Cardiac muscle cell (in vitro differentiated cells and primary cell): ENCODE data around the gene DTX1. TPM values are rescaled to one million over a fixed set of nuclear protein-coding genes. Genes with fewer than 3 reads are reported as not detected.

Source experiments
- DNase-seq, 2 donors: peaks; one replicate each; pipeline versions ENCODE4 v3.0.0 to v3.0.0-alpha.2; 2010 to 2017; ENCODE audit warnings: low read depth in 1 of 2, low spot score in 1 of 2
- H3K27ac ChIP-seq: fragments of 200-600 bp; sonication (generic); 2 replicates; pipeline ENCODE4 v1.5.1; 2016
- H3K27me3 ChIP-seq: fragments of 200-600 bp; sonication (generic); 2 replicates; pipeline ENCODE4 v1.6.0; 2016; ENCODE audit warnings: control low read depth
- H3K36me3 ChIP-seq: fragments of 200-600 bp; sonication (generic); 2 replicates; pipeline ENCODE4 v1.5.1; 2016; ENCODE audit warnings: control low read depth
- H3K4me1 ChIP-seq: fragments of 200-600 bp; sonication (generic); 2 replicates; pipeline ENCODE4 v1.8.1; 2017; ENCODE audit warnings: low read depth, mild to moderate bottlenecking, mixed run types
- H3K4me3 ChIP-seq: fragments of 200-600 bp; sonication (generic); 2 replicates; pipeline ENCODE4 v1.5.1; 2016; ENCODE audit warnings: mild to moderate bottlenecking
- H3K9me3 ChIP-seq: fragments of 200-600 bp; sonication (generic); 2 replicates; pipeline ENCODE4 v1.5.1; 2017; ENCODE audit warnings: low read depth, mild to moderate bottlenecking, control low read depth
- polyA plus RNA-seq: library from polyadenylated mRNA; unstranded; fragments of >200 nt; fragmentation: Nextera tagmentation; extraction: Ambion mirVana; gene quantifications from 2 replicates; pipeline ENCODE4 v1.2.1, GENCODE V29; 2016
- total RNA-seq: library from RNA; depleted of rRNA; stranded (reverse); fragments of >200 nt; gene quantifications from 2 replicates; pipeline ENCODE4 v1.2.3, GENCODE V29; 2016
- TF ChIP-seq, protein P1 (sequence below): IDR thresholded peaks from 2 replicates; pipeline ENCODE4 v1.5.1; 2012; ENCODE audit warnings: low read depth, mild to moderate bottlenecking, low read length

The DTX1 gene
- total and polyA plus RNA-seq, 2 experiments from 2014 or later, result 0.46 to 0.48 TPM

DNA sequence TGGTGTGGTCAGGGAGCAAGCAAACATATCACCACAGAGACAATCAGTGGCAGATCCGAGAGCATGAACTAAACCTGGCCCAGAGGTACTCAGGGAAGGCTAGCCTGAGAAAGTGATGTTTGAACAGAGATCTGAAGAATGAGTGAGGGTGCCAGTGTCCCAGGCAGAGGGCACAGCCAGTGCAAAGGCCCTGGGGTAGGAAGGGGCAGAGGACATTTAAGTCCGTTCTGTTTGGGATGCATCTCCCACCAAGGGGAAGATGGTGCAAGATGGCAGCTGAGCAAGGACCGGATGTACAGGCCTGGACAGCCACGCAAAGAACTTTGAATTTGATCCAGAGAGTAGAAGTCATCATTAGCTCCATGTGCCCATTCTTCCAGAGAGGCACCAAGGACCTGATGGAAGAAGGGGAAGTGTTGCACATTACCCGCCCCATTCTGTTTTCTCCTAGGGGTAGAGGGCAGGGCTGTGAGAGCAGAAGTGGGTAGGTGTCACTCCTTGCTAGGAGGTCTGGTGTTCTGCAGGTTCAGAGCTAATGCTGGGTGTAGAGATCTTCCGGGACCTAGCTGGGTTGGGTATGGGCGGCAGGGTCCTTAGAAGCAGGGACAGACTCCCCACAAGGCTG, 3.9 kb downstream of the DTX1 start:
- DNase-seq, result no peak
- no peaks in the 10 kb centered on the region for H3K9me3 ChIP-seq
- TF ChIP-seq, protein P1, sequence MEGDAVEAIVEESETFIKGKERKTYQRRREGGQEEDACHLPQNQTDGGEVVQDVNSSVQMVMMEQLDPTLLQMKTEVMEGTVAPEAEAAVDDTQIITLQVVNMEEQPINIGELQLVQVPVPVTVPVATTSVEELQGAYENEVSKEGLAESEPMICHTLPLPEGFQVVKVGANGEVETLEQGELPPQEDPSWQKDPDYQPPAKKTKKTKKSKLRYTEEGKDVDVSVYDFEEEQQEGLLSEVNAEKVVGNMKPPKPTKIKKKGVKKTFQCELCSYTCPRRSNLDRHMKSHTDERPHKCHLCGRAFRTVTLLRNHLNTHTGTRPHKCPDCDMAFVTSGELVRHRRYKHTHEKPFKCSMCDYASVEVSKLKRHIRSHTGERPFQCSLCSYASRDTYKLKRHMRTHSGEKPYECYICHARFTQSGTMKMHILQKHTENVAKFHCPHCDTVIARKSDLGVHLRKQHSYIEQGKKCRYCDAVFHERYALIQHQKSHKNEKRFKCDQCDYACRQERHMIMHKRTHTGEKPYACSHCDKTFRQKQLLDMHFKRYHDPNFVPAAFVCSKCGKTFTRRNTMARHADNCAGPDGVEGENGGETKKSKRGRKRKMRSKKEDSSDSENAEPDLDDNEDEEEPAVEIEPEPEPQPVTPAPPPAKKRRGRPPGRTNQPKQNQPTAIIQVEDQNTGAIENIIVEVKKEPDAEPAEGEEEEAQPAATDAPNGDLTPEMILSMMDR, result no peak
- no peaks in the 10 kb centered on the region for H3K4me1 ChIP-seq
- H3K4me3 ChIP-seq, result no peak overlapping the region
- H3K27me3 ChIP-seq, result peaks cover 38% of the 10 kb centered on the region
- no peaks in the 10 kb centered on the region for H3K36me3 ChIP-seq
- H3K27ac ChIP-seq, result no peak overlapping the region

DNA sequence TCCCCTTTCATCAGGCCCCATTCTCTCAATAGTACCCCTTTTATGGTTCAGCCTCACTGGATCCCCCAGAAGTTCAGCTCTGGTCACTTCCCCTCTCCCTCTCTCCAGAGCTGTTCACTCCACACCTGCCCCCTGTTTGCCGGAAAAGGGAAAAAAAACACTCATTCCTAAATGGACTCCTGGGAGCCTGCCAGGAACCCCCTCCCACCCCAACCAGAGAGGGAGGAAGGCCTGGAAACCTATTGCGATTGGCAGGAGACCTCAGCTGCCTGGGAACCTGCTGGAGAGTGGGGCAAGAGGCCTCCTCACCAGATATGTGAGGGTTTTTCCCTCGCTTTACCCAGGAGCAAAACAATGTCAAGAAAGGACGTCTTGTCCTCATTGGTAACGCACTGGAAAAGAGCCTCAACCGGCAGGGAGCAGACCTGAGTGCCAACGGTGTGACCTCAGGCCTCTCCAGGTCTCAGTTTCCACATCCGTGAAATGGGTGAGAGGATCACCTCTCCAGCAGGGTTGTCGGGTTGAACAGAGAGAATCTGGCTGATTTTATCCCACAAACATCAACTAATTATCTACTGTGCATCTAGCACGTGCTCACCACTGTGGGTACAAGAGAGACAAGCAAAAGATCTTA, 4.6 kb downstream of the DTX1 start:
- Histone ChIP-seq H3K4me3 (no peak overlapping the region), H3K27me3 (peaks cover 31% of the 10 kb centered on the region), H3K4me1 (no peaks in the 10 kb centered on the region), H3K36me3 (no peaks in the 10 kb centered on the region), H3K9me3 (no peaks in the 10 kb centered on the region), H3K27ac (no peak overlapping the region)
- peak in 1 of 2 donors; percentile 15 for DNase-seq
- TF ChIP-seq, protein P1, result no peak

DNA sequence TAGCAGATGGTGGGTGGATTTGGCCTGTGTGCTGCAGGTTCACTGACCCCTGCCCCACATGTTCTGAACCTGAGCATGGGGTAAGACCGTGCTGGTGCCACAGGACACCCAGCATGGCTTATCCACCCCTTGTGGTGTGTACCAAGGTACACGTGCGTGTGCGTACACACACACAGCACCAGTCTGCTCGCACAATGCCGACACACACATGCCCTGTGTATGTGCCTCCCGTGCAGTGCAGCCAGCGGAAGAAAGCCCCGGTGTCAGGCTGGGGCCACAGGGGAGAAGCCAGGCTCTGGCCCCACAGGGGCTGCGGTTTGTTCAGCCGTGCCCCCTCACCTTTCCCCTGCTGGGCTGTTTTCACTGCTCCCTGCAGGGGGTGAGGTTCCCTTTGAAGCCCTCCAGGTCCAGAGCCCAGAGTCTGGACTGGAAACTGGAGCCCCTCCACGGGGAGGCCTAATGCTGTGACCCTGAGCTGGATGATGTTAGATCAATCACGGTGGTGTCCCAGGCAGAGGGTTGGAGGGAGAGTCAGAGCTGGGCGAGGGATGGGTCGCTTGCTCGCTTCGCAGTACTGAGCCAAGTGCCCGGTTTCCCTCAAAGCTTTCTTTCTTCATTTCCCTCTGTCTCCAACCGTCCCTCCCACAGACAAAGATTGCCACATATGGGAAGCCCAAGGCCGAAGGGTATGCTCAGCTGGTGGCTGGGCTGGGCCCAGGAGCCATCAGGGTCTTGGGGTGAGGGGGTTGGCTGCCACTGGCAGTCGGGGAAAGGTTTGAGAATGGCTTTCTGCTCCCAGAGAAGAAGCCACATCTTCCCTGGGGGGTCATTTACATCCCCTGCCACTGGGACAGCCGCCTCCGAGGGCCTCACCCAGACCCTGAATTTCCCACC, 6.2 kb downstream of the DTX1 start:
- H3K27ac ChIP-seq, result no peak overlapping the region
- peaks cover 15% of the 10 kb centered on the region for H3K27me3 ChIP-seq

DNA sequence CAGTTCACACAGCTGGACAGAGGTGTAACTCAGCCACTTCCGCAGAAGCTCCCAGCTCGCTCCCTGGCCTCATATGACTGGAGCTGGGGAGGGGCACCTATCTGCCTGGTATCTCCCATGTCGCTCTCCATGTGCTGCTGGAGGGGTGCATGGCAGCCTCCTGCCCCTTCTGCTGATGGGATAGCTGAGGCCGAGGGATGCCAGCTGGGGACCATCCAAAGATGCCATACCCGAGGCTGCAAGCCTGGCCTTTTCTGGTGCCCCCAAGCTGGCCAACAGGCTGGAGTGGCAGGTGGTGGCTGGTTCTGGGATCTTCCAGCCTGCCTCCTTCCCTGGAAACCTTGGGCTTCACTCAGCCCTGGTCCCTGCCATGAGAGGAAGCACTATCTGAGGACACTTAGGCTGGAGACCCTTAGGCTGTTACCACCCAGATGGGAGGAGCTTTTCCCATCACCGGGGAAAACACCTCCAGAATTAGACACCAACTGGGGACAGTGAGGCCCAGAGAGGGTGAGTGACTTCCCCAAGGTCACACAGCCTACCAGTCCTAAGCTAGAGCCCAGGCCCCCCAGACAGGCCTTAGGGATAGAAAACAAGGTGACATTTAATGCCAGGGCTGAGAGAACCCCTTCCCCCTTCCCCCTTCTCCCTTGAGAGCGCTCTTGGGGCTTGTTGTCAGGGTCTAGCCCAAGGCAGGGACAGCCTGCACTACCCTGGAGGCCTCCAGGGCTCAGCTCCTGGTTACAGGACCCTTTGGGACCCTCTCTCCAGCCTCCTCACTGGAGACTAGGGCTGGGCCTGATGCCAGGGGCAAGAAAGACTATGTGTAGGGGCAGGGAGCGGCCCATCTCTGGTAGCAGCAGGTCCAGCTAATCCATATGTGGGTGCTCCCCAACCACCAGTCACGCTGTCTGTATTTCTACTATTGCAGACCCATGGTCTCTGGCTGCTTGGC, 7.1 kb downstream of the DTX1 start:
- TF ChIP-seq, protein P1, result no peak
- no peak for DNase-seq
- no peak overlapping the region for H3K27ac ChIP-seq
- H3K27me3 ChIP-seq, result peaks cover 6% of the 10 kb centered on the region
- no peaks in the 10 kb centered on the region for H3K4me1 ChIP-seq
- H3K4me3 ChIP-seq, result no peak overlapping the region
- no peaks in the 10 kb centered on the region for H3K36me3 ChIP-seq
- no peaks in the 10 kb centered on the region for H3K9me3 ChIP-seq

More for the DNA sequence above, 6.2 kb downstream of the DTX1 start:
- TF ChIP-seq, protein P1, result no peak
- H3K4me1 ChIP-seq, result no peaks in the 10 kb centered on the region
- H3K4me3 ChIP-seq, result no peak overlapping the region
- no peaks in the 10 kb centered on the region for H3K9me3 ChIP-seq
- H3K36me3 ChIP-seq, result no peaks in the 10 kb centered on the region
- DNase-seq, result peak in 1 of 2 donors; percentile 9
